Loucy (cell line): Measurements from ENCODE around the gene SRD5A3.

Experiments used
- EZH2phosphoT487 ChIP-seq: fragments of 200-600 bp; IDR thresholded peaks from 2 replicates; pipeline ENCODE4 v1.6.1; 2018; ENCODE audit warnings: antibody characterized with exemption, mild to moderate bottlenecking, moderate library complexity, borderline replicate concordance
- TF ChIP-seq, protein P1 (sequence below): fragments of 200-600 bp; sonication (generic); conservative IDR thresholded peaks from 2 replicates; pipeline ENCODE4 v1.5.1; 2014; ENCODE audit warnings: mild to moderate bottlenecking, antibody characterized with exemption, low read length

DNA sequence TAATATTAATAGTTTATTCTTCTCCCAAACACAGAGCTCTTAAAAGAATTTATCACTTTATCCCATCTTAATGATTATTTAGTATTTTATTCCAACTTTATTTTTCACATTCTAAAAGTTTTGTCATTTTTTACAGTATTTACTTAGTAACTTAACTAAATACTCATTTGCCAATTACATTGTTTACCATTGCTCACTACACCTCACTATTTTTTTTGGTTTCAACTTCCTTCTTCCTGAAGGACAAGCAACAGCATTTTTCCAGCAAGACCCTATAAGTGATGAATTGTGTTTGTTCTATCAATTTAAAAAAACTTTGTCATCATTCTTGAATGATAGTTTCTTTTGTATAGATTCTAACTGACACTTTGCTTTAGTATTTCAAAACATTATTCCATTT lies 19.4 kb upstream of the SRD5A3 start:
- TF ChIP-seq, protein P1, sequence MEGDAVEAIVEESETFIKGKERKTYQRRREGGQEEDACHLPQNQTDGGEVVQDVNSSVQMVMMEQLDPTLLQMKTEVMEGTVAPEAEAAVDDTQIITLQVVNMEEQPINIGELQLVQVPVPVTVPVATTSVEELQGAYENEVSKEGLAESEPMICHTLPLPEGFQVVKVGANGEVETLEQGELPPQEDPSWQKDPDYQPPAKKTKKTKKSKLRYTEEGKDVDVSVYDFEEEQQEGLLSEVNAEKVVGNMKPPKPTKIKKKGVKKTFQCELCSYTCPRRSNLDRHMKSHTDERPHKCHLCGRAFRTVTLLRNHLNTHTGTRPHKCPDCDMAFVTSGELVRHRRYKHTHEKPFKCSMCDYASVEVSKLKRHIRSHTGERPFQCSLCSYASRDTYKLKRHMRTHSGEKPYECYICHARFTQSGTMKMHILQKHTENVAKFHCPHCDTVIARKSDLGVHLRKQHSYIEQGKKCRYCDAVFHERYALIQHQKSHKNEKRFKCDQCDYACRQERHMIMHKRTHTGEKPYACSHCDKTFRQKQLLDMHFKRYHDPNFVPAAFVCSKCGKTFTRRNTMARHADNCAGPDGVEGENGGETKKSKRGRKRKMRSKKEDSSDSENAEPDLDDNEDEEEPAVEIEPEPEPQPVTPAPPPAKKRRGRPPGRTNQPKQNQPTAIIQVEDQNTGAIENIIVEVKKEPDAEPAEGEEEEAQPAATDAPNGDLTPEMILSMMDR, result no peak
- TF ChIP-seq EZH2phosphoT487, result no peak
